HPDE6-E6E7 (cell line): ENCODE measurements around the gene PARVG.

Experiments
- DNase-seq: peaks from one replicate; pipeline ENCODE4 v3.0.0; 2011; ENCODE audit warnings: missing footprints; ENCODE audit errors: extremely low spot score

PARVG gene

DNA sequence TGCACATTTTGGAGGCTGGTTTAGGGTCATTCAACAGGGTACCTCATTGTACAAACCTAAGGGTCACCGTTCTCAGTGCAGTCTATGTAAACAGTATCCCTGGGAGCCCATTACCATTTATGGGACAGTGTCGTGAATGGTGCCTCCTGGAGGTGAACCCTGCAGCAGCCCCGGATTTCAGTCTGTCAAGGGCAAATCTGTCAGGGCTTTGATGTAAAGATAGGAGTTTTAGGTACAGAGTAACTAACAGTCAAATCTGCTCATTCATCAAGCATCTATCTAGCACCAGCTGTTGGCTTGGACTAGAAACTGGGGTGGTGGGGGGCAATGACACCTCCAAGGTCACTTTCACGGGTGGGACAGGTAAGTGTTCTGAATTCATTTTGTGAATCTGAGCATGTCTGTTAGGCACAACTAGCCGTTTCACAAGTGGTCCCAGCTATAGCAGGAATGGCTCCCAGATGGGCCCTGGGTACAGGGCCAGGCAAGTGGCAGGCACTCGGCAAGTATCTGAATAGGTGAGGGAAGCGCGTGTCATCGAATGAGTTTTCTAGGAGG lies 63.6 kb downstream of the PARVG start:
- DNase-seq: no peak

GRCh38 chr22:44245438-44245837 lies 64.7 kb downstream of the PARVG start:
- DNase-seq: no peak

DNA sequence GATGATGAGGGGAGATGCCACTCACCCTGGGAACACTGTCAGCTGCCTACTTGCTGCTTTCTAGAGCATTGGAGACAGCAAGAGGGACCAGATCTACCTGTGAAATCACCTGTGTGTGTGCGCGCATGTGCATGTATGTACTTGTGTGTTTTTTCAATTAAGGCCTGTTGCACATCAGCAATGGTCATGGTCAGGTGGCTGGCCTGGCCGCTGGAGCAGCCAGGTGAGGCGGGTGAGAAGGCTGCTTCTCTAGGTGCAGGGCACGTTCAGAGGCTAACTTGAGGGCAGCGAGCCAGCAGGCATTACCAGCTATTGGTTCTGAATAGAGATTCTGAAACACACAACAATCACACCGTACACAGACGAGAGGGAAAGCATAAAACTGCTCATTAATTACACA lies 65.1 kb downstream of the PARVG start:
- no peak for DNase-seq

- DNase-seq: no peak
Measured at GRCh38 chr22:44246615-44247326, 66.0 kb downstream of the PARVG start.

DNA sequence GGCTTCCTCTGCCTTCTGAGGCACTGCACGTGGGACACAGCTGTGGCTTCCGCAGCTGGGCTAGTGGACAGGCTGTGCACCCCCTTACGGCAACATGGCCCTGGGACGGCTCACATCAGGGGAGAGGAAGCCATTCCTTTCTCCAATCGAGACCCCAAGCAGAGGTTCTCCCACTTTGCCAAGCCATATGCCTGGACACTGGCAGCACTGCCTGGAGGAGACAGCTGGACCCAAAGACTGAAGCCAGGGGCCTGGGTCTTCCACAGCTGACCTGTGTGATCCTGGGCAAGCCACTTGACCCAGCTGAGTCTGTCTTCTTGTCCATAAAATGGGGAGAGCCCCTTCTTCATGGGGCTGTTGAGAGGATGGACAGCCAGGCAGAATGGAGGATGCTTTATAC lies 66.6 kb downstream of the PARVG start:
- DNase-seq: no peak

DNA sequence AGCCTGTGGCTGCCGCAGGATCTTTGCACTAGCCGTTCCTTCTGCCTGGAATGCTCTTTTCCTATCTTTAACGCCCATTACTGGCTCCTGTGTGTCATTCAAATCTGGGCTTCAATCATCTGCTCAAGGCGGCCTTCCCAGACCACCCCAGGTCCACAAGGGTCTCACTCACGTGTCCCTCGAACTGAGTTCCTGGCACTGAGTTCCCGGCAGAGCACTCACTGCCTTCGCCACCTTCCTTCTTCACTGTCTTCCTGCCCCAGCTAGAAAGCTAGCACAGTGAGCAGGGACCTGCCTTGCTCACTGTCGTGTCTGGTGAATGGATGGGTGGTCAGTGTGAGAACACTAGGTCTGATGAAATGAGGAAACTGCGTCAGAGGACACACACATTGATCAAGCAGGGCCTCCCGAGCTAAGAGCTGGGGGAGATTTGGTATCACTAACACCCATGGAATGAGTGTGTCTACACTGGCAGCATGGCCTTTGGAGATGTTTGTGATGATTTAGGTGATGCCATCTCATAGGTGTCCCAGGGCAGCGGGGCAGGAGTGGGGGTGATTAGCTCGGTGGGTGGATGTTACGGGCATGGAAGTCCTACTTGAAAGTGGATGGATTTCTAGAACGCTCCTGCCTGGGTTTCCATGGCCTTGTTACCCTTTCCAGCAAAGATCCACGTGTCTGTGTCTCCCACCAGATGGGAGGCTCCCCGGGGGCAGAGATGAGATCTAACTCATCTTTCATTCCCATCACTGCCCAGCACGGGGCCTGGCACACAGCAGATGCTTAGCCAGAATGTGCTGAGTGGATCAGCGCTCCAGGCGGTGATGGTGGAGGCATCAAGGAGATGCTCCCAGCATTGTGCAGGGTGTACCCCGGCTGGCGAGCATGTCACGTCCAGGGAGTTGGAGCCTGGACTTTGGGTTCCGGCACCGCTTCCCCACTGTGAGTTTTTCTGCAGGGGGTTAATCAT lies 67.5 kb downstream of the PARVG start:
- no peak for DNase-seq

DNA sequence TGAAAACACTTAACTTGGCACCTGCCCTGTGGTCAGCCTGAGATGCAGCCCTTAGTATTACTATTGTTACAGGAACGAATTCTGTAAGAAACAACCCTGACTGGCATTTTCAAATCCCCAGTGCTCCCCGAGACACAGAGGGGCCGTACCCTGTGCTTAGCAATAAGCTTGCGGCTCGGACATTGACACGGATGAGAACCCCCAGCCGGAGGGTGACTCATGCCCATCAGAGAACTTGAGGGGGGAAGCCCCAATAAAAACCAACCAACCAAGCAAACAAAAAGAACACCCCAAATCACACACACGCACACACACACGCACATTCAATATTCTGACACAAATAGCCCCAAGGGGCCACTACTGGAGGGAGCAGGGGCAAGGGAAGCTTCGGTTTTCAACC lies 68.2 kb downstream of the PARVG start:
- DNase-seq: no peak

DNA sequence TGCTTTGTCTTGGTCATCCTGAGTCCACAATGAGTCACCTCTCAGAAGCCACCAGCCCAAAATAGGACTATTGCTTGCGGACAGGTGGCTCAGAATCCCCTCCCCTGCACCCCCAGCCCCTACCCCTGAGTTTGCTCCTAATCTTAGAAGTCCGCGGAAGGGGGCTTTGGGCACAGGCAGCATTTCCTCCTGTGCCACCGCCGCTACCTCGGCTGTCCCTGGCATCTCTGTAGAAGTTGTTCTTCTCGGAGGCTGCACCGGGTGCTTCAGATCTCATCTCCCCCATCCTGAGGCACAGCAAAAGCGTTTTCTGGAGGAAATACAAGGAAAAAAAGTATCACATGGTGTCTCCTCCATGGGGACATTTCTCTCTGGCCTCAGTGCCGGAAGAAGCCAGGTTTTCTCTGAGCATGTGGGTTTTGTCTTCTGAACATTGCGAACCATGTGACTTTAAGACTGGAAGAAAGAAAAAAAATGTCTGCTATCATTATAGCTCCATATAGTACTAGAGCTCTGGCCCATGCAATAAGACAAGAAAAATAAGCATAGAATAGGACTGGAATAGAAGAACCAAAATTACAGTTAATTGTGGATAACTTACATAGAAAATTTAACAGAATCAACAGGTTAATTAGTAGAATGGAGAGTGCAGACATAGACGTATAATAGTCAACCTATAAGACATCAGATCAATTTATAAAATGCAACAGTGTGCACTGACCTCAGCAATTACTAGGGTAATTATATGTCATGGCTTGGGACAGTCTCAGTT lies 68.8 kb downstream of the PARVG start:
- DNase-seq: no peak

DNA sequence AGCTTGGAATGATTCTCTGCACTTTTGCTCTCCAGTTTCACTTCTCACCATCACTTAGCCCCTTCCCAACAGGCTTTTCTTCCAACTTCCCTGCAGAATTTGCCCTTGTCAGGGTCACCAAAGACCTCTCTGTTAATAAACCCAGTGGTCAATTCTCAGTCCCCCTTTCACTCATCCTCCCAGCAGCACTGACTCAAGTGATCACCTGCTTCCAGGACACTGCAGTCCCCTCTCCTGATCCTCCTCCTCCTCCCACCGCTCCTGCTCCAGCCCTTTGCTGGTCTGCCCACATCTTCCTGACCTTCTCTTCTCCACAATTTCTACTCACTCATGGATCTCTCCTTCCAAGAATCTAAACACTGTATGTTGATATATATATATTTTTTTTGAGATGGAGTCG lies 74.1 kb downstream of the PARVG start:
- no peak for DNase-seq

DNA sequence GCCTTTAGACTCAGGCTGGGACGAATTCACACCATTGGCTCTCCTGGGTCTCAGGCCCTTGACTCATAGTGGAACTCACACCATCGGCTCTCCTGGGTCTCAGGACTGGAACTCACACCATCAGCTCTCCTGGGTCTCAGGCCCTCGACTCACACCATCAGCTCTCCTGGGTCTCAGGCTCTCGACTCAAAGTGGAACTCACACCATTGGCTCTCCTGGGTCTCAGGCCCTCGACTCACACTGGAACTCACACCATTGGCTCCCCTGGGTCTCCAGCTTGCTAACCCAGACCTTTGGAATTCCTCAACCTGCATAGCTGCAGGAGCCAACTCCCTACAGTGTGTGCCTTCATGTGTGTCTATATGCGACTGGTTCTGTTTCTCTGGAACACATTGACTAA lies 75.4 kb downstream of the PARVG start:
- DNase-seq: no peak

DNA sequence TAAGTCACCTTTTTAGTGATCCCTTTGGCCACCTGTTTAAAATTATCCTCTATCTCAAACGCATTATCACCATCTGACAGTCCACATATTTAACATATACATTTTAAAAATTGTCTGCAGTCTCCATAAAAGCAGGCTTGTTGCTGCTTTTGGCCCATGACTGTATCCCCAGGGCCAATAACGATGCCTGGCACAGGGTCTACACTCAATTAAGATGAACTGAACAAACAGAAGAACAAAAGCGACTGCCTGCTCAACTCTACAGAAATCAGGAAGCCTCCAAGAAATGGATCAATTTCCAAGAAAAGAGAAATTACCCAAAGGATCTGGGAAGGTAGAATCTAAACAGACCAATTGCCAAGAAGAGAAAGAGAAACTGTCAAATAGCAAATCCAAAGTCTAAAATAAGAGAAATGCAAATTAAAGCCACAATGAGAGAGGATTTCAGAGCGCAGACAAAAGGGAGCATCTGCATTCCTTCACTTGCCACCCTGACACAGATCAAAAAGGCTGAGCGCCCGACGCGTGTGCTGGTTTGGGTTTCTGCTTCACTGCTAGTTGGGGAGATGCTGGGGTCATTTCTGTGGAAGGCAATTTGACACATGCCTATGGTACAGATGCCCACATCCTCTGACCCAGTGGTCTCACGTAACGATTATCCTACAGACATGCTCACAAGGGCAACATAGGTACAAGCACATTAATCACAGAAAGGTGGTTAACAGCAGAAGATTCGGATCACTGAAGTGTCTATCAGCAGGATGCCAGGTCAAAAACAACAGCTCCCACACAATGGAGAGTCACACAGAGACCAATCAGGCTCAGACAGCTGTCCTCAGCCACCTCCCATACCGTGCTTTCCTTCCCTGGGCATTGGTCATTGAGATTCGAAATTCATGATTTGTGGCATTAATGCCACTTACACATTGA lies 76.1 kb downstream of the PARVG start:
- no peak for DNase-seq
